ENCODE data around the gene RHOH.

- no peak for TF ChIP-seq CTCF (conservative IDR thresholded peaks at IDR 0.05)
- TF ChIP-seq EZH2 (IDR thresholded peaks at IDR 0.05; ENCODE audit: low read depth): no peak
Observed at GRCh38 chr4:40199999-40200874, 3.4 kb downstream of the RHOH start.

All from PC-9 (cell line).